K562 (cell line): ENCODE measurements around the gene SFXN5. TPM values are rescaled to one million over a fixed set of nuclear protein-coding genes. Genes with fewer than 3 reads are reported as not detected.

Experiments
- CSDE1 ChIP-seq, 2 experiments: fragments of 450-650 bp; IDR thresholded peaks; 2 replicates each; pipeline ENCODE4 v1.6.1; 2016; ENCODE audit warnings: mild to moderate bottlenecking in 1 of 2
- GATAD2B ChIP-seq: fragments of 450-650 bp; IDR thresholded peaks from 2 replicates; pipeline ENCODE4 v1.6.1; 2017; ENCODE audit warnings: mild to moderate bottlenecking, borderline replicate concordance
- HCFC1 ChIP-seq: IDR thresholded peaks from 2 replicates; pipeline ENCODE4 v1.6.1; 2012; ENCODE audit warnings: low read depth, low read length, improper control_type of control experiment
- IFI16 ChIP-seq: fragments of 250-450 bp; sonication (Bioruptor Pico); IDR thresholded peaks from 2 replicates; pipeline ENCODE4 v2.1.2; 2022; ENCODE audit warnings: mild to moderate bottlenecking, inconsistent platforms
- KHSRP ChIP-seq: fragments of 450-650 bp; IDR thresholded peaks from 2 replicates; pipeline ENCODE4 v1.6.1; 2017
- MITF ChIP-seq: IDR thresholded peaks from 2 replicates; pipeline ENCODE4 v1.6.1; 2014; ENCODE audit warnings: antibody characterized with exemption
- MYC ChIP-seq, 2 experiments: fragments of 250-450 bp in 1 of 2; sonication (Bioruptor Pico) in 1 of 2; IDR thresholded peaks; 2 replicates each; pipeline versions ENCODE4 v1.5.1 to v1.6.1; 2012 to 2021; ENCODE audit warnings: low read depth in 2 of 2, borderline replicate concordance in 1 of 2, improper control_type of control experiment in 1 of 2, low read length in 1 of 2, mild to moderate bottlenecking in 1 of 2, moderate library complexity in 1 of 2
- PHF20 ChIP-seq: fragments of 450-650 bp; IDR thresholded peaks from 2 replicates; pipeline ENCODE4 v1.6.1; 2018; ENCODE audit not compliant: partially characterized antibody
- RBFOX2 ChIP-seq: fragments of 200-400 bp; formaldehyde crosslinking; IDR thresholded peaks from 2 replicates; pipeline ENCODE4 v1.6.1; 2017; ENCODE audit warnings: low read depth, mild to moderate bottlenecking, low read length, moderate library complexity
- RERE ChIP-seq: sonication (generic); formaldehyde crosslinking; IDR thresholded peaks from 2 replicates; pipeline ENCODE4 v1.8.0; 2023; ENCODE audit warnings: missing genetic modification reagents, mild to moderate bottlenecking, borderline replicate concordance
- RFX7 ChIP-seq: fragments of 250-450 bp; sonication (Bioruptor Pico); IDR thresholded peaks from 2 replicates; pipeline ENCODE4 v1.5.1; 2021; ENCODE audit warnings: mild to moderate bottlenecking
- ZNF239 ChIP-seq: fragments of 250-450 bp; sonication (Bioruptor Pico); IDR thresholded peaks from 2 replicates; pipeline ENCODE4 v1.4.0; 2020; ENCODE audit warnings: mild to moderate bottlenecking
- ZNF395 ChIP-seq: fragments of 200-800 bp; sonication (Bioruptor generic); IDR thresholded peaks from 2 replicates; pipeline ENCODE4 v1.6.1; 2017; ENCODE audit warnings: missing genetic modification characterization, missing compliant biosample characterization
- ZNF551 ChIP-seq: fragments of 250-450 bp; sonication (Bioruptor Pico); IDR thresholded peaks from 2 replicates; pipeline ENCODE4 v1.5.0; 2021; ENCODE audit warnings: mild to moderate bottlenecking, moderate library complexity
- polyA plus RNA-seq, 8 experiments: library from polyadenylated mRNA; depleted of rRNA in 4 of 8; stranded (reverse) in 5 of 8; unstranded in 3 of 8; fragments of >200 nt; fragmentation: Nextera tagmentation in 2 of 8; fragmentation: Illumina TruSeq in 1 of 8; extraction: Ambion mirVana in 2 of 8; extraction: Trizol in 1 of 8; gene quantifications; 2 replicates each; pipeline versions ENCODE4 v1.2.1 to v1.2.3, GENCODE V29; 2011 to 2014; ENCODE audit warnings: inconsistent platforms in 1 of 8, missing spikeins in 1 of 8
- total RNA-seq, 7 experiments: library from RNA; depleted of rRNA in 6 of 7; stranded (reverse); fragments of >200 nt in 6 of 7; fragmentation: Illumina TruSeq in 2 of 7; extraction: Trizol in 2 of 7; gene quantifications; 2 replicates each; pipeline versions ENCODE4 v1.2.1 to v1.2.3, GENCODE V29; 2011 to 2021; ENCODE audit warnings: low replicate concordance in 1 of 7
- TF ChIP-seq, protein P1 (sequence below): sonication (generic); formaldehyde crosslinking; IDR thresholded peaks from 2 replicates; pipeline ENCODE4 v1.8.1; 2023; ENCODE audit warnings: mild to moderate bottlenecking, missing genetic modification reagents

The SFXN5 gene
- total and polyA plus RNA-seq, 9 of the 15 experiments (the other 6 are each of a cell fraction or from before 2014, with no cell fraction given): 8.3 to 22.6 (median 16.0) TPM

- TF ChIP-seq ZNF395 (CRISPR knock-in tag): no peak
- TF ChIP-seq, protein P1, sequence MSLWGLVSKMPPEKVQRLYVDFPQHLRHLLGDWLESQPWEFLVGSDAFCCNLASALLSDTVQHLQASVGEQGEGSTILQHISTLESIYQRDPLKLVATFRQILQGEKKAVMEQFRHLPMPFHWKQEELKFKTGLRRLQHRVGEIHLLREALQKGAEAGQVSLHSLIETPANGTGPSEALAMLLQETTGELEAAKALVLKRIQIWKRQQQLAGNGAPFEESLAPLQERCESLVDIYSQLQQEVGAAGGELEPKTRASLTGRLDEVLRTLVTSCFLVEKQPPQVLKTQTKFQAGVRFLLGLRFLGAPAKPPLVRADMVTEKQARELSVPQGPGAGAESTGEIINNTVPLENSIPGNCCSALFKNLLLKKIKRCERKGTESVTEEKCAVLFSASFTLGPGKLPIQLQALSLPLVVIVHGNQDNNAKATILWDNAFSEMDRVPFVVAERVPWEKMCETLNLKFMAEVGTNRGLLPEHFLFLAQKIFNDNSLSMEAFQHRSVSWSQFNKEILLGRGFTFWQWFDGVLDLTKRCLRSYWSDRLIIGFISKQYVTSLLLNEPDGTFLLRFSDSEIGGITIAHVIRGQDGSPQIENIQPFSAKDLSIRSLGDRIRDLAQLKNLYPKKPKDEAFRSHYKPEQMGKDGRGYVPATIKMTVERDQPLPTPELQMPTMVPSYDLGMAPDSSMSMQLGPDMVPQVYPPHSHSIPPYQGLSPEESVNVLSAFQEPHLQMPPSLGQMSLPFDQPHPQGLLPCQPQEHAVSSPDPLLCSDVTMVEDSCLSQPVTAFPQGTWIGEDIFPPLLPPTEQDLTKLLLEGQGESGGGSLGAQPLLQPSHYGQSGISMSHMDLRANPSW (CRISPR knock-in tag): no peak
- TF ChIP-seq ZNF239 (CRISPR knock-in tag): no peak
- no peak for TF ChIP-seq RFX7 (CRISPR knock-in tag)
- 0 out of 2 replicates have a peak, but pooled peaks have one; percentile 63 for TF ChIP-seq RERE (CRISPR knock-in tag)
- no peak for TF ChIP-seq ZNF551 (CRISPR knock-in tag)
- no peak for TF ChIP-seq MITF
- TF ChIP-seq GATAD2B: peak; percentile 52
- TF ChIP-seq IFI16 (CRISPR knock-in tag): no peak
- no peak for TF ChIP-seq HCFC1
- peak; percentile 91; the same call in 1 of the 2 replicates for TF ChIP-seq RBFOX2
- no peak for TF ChIP-seq PHF20
- TF ChIP-seq KHSRP: no peak
- no peak for TF ChIP-seq CSDE1 (IDR thresholded peaks at IDR 0.05)
- TF ChIP-seq MYC (IDR thresholded peaks at IDR 0.05; ENCODE audit: low read depth, low read length): no peak
- TF ChIP-seq MYC (CRISPR knock-in tag; IDR thresholded peaks at IDR 0.05; ENCODE audit: borderline replicate concordance, low read depth): no peak
Observed at GRCh38 chr2:73070643-73071359, 711 bp downstream of the SFXN5 start (continued).
